Activated CD4-positive, alpha-beta T cell treated with anti-CD3 and anti-CD28 coated beads for 36 hours (primary cell): ENCODE results near the gene RND2. TPM values are rescaled to one million over a fixed set of nuclear protein-coding genes. Genes with fewer than 3 reads are reported as not detected.
"Not testable (repeated sequence)": the region's sequence is repeated elsewhere in the genome, so short reads cannot be mapped to it uniquely, and the experiment has no call there.

Experiments
- ATAC-seq: fragments of 200-7000 bp; cut with Tn5 transposase; one replicate; pipeline ENCODE4 v1.10.0; 2021; ENCODE audit warnings: mild to moderate bottlenecking, moderate library complexity
- CTCF ChIA-PET: fragments of 350-600 bp; sonication (Branson Sonifier 250); formaldehyde crosslinking; loops from one replicate; lab custom pipeline; 2021; ENCODE audit warnings: antibody characterized with exemption; lab: Charles Lee
- POLR2A ChIA-PET: fragments of 350-600 bp; sonication (Branson Sonifier 250); formaldehyde crosslinking; loops from one replicate; lab custom pipeline; 2021; ENCODE audit warnings: antibody characterized with exemption, inconsistent platforms; lab: Charles Lee
- DNase-seq: peaks from one replicate; pipeline ENCODE4 v3.0.0-alpha.2; 2020
- H3K27ac Mint-ChIP-seq: one replicate; pipeline ENCODE4 v1.8.0; 2021; ENCODE audit warnings: mixed read lengths
- H3K27me3 Mint-ChIP-seq: one replicate; pipeline ENCODE4 v1.8.0; 2021; ENCODE audit warnings: mixed read lengths
- H3K36me3 Mint-ChIP-seq: one replicate; pipeline ENCODE4 v1.8.0; 2021; ENCODE audit warnings: low read depth, mixed read lengths
- H3K4me1 Mint-ChIP-seq: one replicate; pipeline ENCODE4 v1.8.0; 2021; ENCODE audit warnings: mixed read lengths
- H3K4me3 Mint-ChIP-seq: one replicate; pipeline ENCODE4 v1.8.0; 2021; ENCODE audit warnings: mild to moderate bottlenecking, moderate library complexity, mixed read lengths
- H3K9me3 Mint-ChIP-seq: one replicate; pipeline ENCODE4 v1.8.0; 2021; ENCODE audit warnings: low read depth, mixed read lengths
- intact Hi-C, 2 experiments: fragments of 100-400 bp; cut with DNase I in 1 of 2; cut with micrococcal nuclease in 1 of 2; formaldehyde crosslinking; loops; one replicate each; pipeline versions ENCODE4 v1.14.2 to v1.15.1; 2022 to 2024; cut with DNase I, micrococcal nuclease
- total RNA-seq, 2 experiments: library from RNA; stranded (reverse); gene quantifications; one replicate each; pipeline ENCODE4 v1.2.3, GENCODE V29; 2021

The RND2 gene
- total RNA-seq, 2 experiments from 2014 or later: 0.05 to 0.16 TPM

GRCh38 chr17:43053008-43053407, 28.0 kb downstream of the RND2 start:
- H3K4me1 Mint-ChIP-seq, H3K27ac Mint-ChIP-seq, H3K4me3 Mint-ChIP-seq, DNase-seq, ATAC-seq, intact Hi-C loops, H3K9me3 Mint-ChIP-seq, CTCF ChIA-PET, H3K27me3 Mint-ChIP-seq, POLR2A ChIA-PET: not testable (repeated sequence)
- peaks cover 46% of the 10 kb centered on the region for H3K36me3 Mint-ChIP-seq

GRCh38 chr17:43056051-43056450, 31.0 kb downstream of the RND2 start:
- Mint-ChIP-seq H3K36me3 (peaks cover 45% of the 10 kb centered on the region), H3K4me3 (no peak overlapping the region), H3K4me1 (no peaks in the 10 kb centered on the region), H3K27ac (no peak overlapping the region), H3K9me3 (no peaks in the 10 kb centered on the region), H3K27me3 (no peaks in the 10 kb centered on the region)
- intact Hi-C loops: no loop called here
- POLR2A ChIA-PET: no interaction called here
- DNase-seq: no peak
- CTCF ChIA-PET: no interaction called here
- ATAC-seq: no peak

GRCh38 chr17:43062984-43063638, 38.1 kb downstream of the RND2 start:
- intact Hi-C loops: no loop called here
- no peak for ATAC-seq
- H3K27ac Mint-ChIP-seq: no peak overlapping the region
- H3K9me3 Mint-ChIP-seq: no peaks in the 10 kb centered on the region
- no peak overlapping the region for H3K4me3 Mint-ChIP-seq
- ChIA-PET CTCF (interaction anchor here (0.5 kb wide), 1 partner anchor 150 kb away, joined by 3 read pairs; no protein-coding TSS in a partner anchor), POLR2A (interaction anchor here (0.7 kb wide), 1 partner anchor 58 kb away, joined by 5 read pairs; no protein-coding TSS in a partner anchor)
- no peaks in the 10 kb centered on the region for H3K27me3 Mint-ChIP-seq
- H3K36me3 Mint-ChIP-seq: peaks cover 42% of the 10 kb centered on the region
- H3K4me1 Mint-ChIP-seq: no peaks in the 10 kb centered on the region
- DNase-seq: no peak

DNA sequence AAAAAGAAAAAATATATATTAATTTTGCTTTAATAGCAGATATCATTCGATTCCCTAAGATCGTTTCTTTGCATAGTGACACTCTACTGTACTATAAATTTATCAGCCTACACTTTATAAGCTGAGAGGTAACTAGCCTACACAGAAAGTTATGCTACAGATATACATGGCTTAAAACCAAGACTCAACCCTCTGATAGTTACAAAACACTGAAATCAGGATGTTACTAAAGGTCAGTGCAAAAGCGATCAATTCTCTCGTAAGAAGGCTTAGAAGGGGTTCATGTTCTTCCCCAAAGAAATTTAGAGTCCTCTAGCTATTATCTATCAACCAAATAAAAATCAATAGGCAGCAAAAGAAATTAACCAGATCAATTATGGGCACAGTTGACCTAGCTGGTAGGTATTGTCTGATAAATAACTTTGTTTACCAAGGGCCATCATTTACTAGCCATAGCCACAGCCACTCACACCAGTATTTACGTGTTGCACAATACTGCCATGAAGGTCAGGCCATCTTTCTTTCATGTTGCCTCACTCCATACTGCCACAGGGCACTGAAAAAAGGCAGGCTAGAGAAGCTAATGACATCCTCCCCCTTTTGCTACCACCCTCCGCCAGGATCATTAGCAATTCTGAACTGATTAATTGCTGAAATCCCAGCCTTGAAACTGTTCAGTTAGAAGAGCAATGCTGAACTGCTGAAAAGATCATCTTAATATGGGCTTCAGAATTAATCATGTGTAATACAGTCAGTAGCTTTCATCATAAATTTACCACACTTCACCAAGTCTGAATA, 43.7 kb downstream of the RND2 start:
- POLR2A ChIA-PET: no interaction called here
- peaks cover 33% of the 10 kb centered on the region for H3K36me3 Mint-ChIP-seq

DNA sequence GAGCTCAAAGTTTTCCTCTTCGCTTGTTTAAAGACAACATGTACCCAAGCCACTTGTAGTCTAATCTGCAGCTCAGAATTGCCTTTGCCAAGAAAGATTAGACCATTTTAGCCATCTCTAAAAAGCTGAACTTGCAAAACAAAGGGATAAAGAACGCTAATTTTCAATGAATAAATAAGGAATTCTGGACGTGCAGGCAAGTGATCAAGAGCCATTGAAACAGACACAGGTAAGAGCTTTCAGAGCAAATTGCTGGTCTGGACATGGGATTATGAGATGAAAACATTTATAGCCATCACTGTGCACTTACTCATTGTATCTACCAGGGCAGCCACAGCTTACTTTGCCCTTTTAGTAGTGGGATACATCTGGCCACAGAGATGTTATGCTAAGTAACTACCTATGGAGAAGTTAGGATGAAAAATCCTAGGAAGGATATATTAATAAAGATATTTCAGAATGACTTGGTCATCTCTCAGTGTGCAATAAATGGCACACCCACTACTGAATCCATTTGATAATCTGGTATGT, 44.4 kb downstream of the RND2 start:
- no peaks in the 10 kb centered on the region for H3K27me3 Mint-ChIP-seq
- CTCF ChIA-PET: interaction anchor here (0.5 to 0.6 kb wide), 2 partner anchors 45 to 697 kb away, joined by 3 read pairs; no protein-coding TSS in a partner anchor
- H3K4me1 Mint-ChIP-seq: no peaks in the 10 kb centered on the region
- ATAC-seq: no peak
- POLR2A ChIA-PET: no interaction called here
- peaks cover 31% of the 10 kb centered on the region for H3K36me3 Mint-ChIP-seq
- H3K9me3 Mint-ChIP-seq: no peaks in the 10 kb centered on the region
- intact Hi-C loops: no loop called here
- H3K27ac Mint-ChIP-seq: no peak overlapping the region
- H3K4me3 Mint-ChIP-seq: no peak overlapping the region
- DNase-seq: no peak

More for the DNA sequence above, 43.7 kb downstream of the RND2 start:
- no peaks in the 10 kb centered on the region for H3K27me3 Mint-ChIP-seq
- intact Hi-C loops: no loop called here
- CTCF ChIA-PET: interaction anchor here (0.5 to 0.7 kb wide), 3 partner anchors 45 to 697 kb away, joined by 3 read pairs; no protein-coding TSS in a partner anchor
- H3K9me3 Mint-ChIP-seq: no peaks in the 10 kb centered on the region
- H3K4me3 Mint-ChIP-seq: no peak overlapping the region
- H3K4me1 Mint-ChIP-seq: no peaks in the 10 kb centered on the region
- no peak for ATAC-seq
- no peak overlapping the region for H3K27ac Mint-ChIP-seq
- no peak for DNase-seq

DNA sequence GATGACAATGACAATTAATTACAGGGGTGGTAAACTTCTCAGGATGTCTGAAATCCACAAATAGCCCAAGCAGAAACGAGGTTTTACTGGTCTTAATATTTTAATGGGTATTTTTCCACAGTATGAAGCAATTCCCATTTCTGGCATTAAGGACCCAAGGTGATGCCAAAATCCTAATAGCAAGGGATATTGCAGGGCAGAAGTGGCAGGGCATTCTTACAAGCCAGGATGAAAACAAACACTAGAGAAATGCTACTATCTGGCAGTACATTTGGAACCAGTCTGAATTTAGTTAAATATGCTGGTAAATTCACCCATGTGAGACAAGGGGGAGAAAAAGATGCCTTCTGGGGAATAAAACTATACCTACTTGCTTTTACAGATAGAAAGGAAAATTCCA, 45.2 kb downstream of the RND2 start:
- H3K27me3 Mint-ChIP-seq: no peaks in the 10 kb centered on the region
- no peak overlapping the region for H3K4me3 Mint-ChIP-seq
- ChIA-PET POLR2A (no interaction called here), CTCF (no interaction called here)
- ATAC-seq: no peak
- H3K9me3 Mint-ChIP-seq: no peaks in the 10 kb centered on the region
- DNase-seq: no peak
- H3K27ac Mint-ChIP-seq: no peak overlapping the region
- H3K36me3 Mint-ChIP-seq: peaks cover 31% of the 10 kb centered on the region
- intact Hi-C loops: no loop called here
- no peaks in the 10 kb centered on the region for H3K4me1 Mint-ChIP-seq

DNA sequence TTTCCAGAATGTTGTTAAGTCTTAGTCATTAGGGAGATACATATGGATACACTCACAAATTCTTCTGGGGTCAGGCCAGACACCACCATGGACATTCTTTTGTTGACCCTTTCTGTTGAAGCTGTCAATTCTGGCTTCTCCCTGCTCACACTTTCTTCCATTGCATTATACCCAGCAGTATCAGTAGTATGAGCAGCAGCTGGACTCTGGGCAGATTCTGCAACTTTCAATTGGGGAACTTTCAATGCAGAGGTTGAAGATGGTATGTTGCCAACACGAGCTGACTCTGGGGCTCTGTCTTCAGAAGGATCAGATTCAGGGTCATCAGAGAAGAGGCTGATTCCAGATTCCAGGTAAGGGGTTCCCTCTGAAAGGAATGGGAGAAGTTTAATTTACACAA, 45.8 kb downstream of the RND2 start:
- DNase-seq: no peak
- no peak for ATAC-seq
- H3K27ac Mint-ChIP-seq: no peak overlapping the region
- H3K27me3 Mint-ChIP-seq: no peaks in the 10 kb centered on the region
- H3K36me3 Mint-ChIP-seq: peaks cover 30% of the 10 kb centered on the region
- ChIA-PET CTCF (interaction anchor here (0.6 to 1.6 kb wide), 2 partner anchors 10 to 959 kb away, joined by 3 to 6 read pairs; no protein-coding TSS in a partner anchor), POLR2A (no interaction called here)
- no peaks in the 10 kb centered on the region for H3K9me3 Mint-ChIP-seq
- no peak overlapping the region for H3K4me3 Mint-ChIP-seq
- H3K4me1 Mint-ChIP-seq: no peaks in the 10 kb centered on the region
- intact Hi-C loops: no loop called here

GRCh38 chr17:43074869-43075268, 49.8 kb downstream of the RND2 start:
- no peaks in the 10 kb centered on the region for H3K4me1 Mint-ChIP-seq
- no peaks in the 10 kb centered on the region for H3K27me3 Mint-ChIP-seq
- peaks cover 31% of the 10 kb centered on the region for H3K36me3 Mint-ChIP-seq
- no peak for ATAC-seq
- ChIA-PET CTCF (interaction anchor here (0.6 to 1.2 kb wide), 2 partner anchors 48 to 77 kb away, joined by 3 read pairs; partner anchors contain the start of gene RPL27), POLR2A (no interaction called here)
- no peak overlapping the region for H3K4me3 Mint-ChIP-seq
- H3K9me3 Mint-ChIP-seq: no peaks in the 10 kb centered on the region
- intact Hi-C loops: no loop called here
- DNase-seq: no peak
- H3K27ac Mint-ChIP-seq: no peak overlapping the region

GRCh38 chr17:43079641-43080302, 54.7 kb downstream of the RND2 start:
- Mint-ChIP-seq H3K4me3 (no peak overlapping the region), H3K36me3 (peaks cover 34% of the 10 kb centered on the region), H3K27me3 (no peaks in the 10 kb centered on the region), H3K4me1 (no peaks in the 10 kb centered on the region), H3K27ac (no peak overlapping the region), H3K9me3 (no peaks in the 10 kb centered on the region)
- DNase-seq (no peak), ATAC-seq (no peak)
- ChIA-PET CTCF (interaction anchor here (1.3 kb wide), 1 partner anchor 8 kb away, joined by 6 read pairs; no protein-coding TSS in a partner anchor), POLR2A (no interaction called here)
- intact Hi-C loops: no loop called here
